Loucy (cell line): ENCODE measurements around the gene NAXD.
"Not testable (repeated sequence)": the region's sequence is repeated elsewhere in the genome, so short reads cannot be mapped to it uniquely, and the experiment has no call there.

ENCODE experiments used
- H2AFZ ChIP-seq: fragments of 200-600 bp; sonication (generic); 2 replicates; pipeline ENCODE4 v1.6.0; 2016; ENCODE audit warnings: antibody characterized with exemption, mild to moderate bottlenecking, low read length, moderate library complexity
- H3F3A ChIP-seq: fragments of 200-600 bp; 2 replicates; pipeline ENCODE4 v1.6.0; 2016; ENCODE audit warnings: antibody characterized with exemption, low read depth, mild to moderate bottlenecking
- H3K27me3 ChIP-seq: fragments of 200-600 bp; sonication (generic); 2 replicates; pipeline ENCODE4 v1.6.1; 2014; ENCODE audit warnings: low read length, mild to moderate bottlenecking; ENCODE audit not compliant: insufficient read depth, poor library complexity, severe bottlenecking
- H3K36me3 ChIP-seq: fragments of 200-600 bp; sonication (generic); 2 replicates; pipeline ENCODE4 v1.6.1; 2016; ENCODE audit warnings: low read length; ENCODE audit not compliant: insufficient read depth
- H3K4me1 ChIP-seq: fragments of 200-600 bp; sonication (generic); 2 replicates; pipeline ENCODE4 v1.5.1; 2014; ENCODE audit warnings: low read length, mild to moderate bottlenecking; ENCODE audit not compliant: insufficient read depth, poor library complexity, severe bottlenecking
- H3K4me2 ChIP-seq: fragments of 200-600 bp; sonication (generic); 2 replicates; pipeline ENCODE4 v1.6.0; 2014; ENCODE audit warnings: antibody characterized with exemption, low read length, low read depth, mild to moderate bottlenecking; ENCODE audit not compliant: poor library complexity, severe bottlenecking
- H3K4me3 ChIP-seq: fragments of 200-600 bp; sonication (generic); 2 replicates; pipeline ENCODE4 v1.5.1; 2014; ENCODE audit warnings: low read length, mild to moderate bottlenecking, mixed read lengths; ENCODE audit not compliant: poor library complexity, severe bottlenecking
- H3K79me2 ChIP-seq: fragments of 200-600 bp; sonication (generic); 2 replicates; pipeline ENCODE4 v1.6.1; 2014; ENCODE audit warnings: low read length; ENCODE audit not compliant: insufficient read depth
- H3K9ac ChIP-seq: fragments of 200-600 bp; sonication (generic); 2 replicates; pipeline ENCODE4 v1.6.0; 2014; ENCODE audit warnings: mild to moderate bottlenecking, low read depth, low read length, moderate library complexity; ENCODE audit not compliant: poor library complexity, severe bottlenecking
- H3K9me2 ChIP-seq: fragments of 200-600 bp; sonication (generic); replicated peaks from 2 replicates; pipeline ENCODE4 v1.6.1; 2016; ENCODE audit warnings: low read depth, low read length, mixed read lengths
- H3K9me3 ChIP-seq: fragments of 200-600 bp; sonication (generic); 2 replicates; pipeline ENCODE4 v1.6.1; 2014; ENCODE audit warnings: mild to moderate bottlenecking, antibody characterized with exemption, low read length, low read depth; ENCODE audit not compliant: insufficient read depth
- H4K20me1 ChIP-seq: fragments of 200-600 bp; sonication (generic); 2 replicates; pipeline ENCODE4 v1.6.0; 2014; ENCODE audit warnings: antibody characterized with exemption, low read length, mild to moderate bottlenecking; ENCODE audit not compliant: insufficient read depth, poor library complexity, severe bottlenecking
- EZH2phosphoT487 ChIP-seq: fragments of 200-600 bp; IDR thresholded peaks from 2 replicates; pipeline ENCODE4 v1.6.1; 2018; ENCODE audit warnings: antibody characterized with exemption, mild to moderate bottlenecking, moderate library complexity, borderline replicate concordance
- TF ChIP-seq, protein P1 (sequence below): fragments of 200-600 bp; sonication (generic); conservative IDR thresholded peaks from 2 replicates; pipeline ENCODE4 v1.5.1; 2014; ENCODE audit warnings: mild to moderate bottlenecking, antibody characterized with exemption, low read length

NAXD gene

DNA sequence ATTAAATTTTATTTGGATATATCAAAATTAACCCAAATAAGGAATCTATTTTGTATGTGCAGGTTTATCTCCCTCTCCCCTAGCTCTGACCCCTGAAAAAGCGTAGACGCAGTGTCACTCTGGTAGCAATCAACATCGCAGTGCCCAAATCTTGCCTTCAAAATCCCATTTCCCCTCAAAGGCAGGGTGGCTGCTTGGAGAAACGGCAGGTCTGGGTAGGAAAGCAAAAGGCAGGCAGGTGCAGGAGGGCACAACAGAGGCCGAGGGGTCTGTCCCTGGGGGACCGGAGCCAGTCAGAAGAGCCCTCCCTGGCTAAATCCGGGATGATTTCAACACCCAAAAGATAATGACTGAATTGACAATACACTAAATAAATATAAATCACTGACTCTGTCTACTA is 41.9 kb downstream of the NAXD start:
- TF ChIP-seq EZH2phosphoT487: no peak
- TF ChIP-seq, protein P1, sequence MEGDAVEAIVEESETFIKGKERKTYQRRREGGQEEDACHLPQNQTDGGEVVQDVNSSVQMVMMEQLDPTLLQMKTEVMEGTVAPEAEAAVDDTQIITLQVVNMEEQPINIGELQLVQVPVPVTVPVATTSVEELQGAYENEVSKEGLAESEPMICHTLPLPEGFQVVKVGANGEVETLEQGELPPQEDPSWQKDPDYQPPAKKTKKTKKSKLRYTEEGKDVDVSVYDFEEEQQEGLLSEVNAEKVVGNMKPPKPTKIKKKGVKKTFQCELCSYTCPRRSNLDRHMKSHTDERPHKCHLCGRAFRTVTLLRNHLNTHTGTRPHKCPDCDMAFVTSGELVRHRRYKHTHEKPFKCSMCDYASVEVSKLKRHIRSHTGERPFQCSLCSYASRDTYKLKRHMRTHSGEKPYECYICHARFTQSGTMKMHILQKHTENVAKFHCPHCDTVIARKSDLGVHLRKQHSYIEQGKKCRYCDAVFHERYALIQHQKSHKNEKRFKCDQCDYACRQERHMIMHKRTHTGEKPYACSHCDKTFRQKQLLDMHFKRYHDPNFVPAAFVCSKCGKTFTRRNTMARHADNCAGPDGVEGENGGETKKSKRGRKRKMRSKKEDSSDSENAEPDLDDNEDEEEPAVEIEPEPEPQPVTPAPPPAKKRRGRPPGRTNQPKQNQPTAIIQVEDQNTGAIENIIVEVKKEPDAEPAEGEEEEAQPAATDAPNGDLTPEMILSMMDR: no peak
- H4K20me1 ChIP-seq: peaks cover 17% of the 10 kb centered on the region
- H3K9ac ChIP-seq: no peak overlapping the region
- H3K4me1 ChIP-seq: peaks cover 8% of the 10 kb centered on the region
- no peaks in the 10 kb centered on the region for H3F3A ChIP-seq
- peaks cover 45% of the 10 kb centered on the region; the same call in 1 of the 2 replicates for H3K36me3 ChIP-seq
- H3K4me3 ChIP-seq: no peak overlapping the region
- H3K27me3 ChIP-seq: no peaks in the 10 kb centered on the region
- H2AFZ ChIP-seq: no peak overlapping the region
- no peaks in the 10 kb centered on the region; the same call in 1 of the 2 replicates for H3K79me2 ChIP-seq
- no peak overlapping the region for H3K4me2 ChIP-seq
- no peaks in the 10 kb centered on the region for H3K9me2 ChIP-seq
- no peaks in the 10 kb centered on the region; the same call in 1 of the 2 replicates for H3K9me3 ChIP-seq

DNA sequence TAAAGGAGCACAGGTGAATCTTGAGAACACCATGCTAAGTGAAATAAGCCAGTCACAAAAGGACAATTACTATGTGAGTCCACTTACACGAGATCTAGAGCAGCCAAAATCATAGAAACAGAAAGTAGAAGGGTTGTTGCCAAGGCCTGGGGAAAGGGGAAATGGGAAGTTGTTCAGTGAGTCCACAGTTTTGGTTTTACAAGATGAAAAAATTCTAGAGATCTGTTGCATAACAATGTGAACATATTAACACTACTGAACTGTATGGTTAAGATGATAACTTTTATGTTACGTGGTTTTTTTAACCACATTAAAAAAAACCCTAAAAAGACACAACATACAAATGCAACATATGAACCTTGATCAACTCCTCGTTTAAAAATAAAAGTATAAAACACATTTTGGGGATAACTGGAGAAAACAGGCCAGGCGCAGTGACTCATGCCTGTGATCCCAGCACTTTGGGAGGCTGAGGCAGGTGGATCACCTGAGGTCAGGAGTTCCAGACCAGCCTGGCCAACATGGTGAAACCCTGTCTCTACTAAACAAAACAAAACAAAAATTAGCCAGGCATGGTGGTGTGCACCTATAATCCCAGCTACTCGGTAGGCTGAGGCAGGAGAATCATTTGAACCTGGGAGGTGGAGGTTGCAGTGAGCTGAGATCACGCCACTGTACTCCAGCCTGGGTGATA is 43.0 kb downstream of the NAXD start:
- Histone ChIP-seq H4K20me1 (peaks cover 17% of the 10 kb centered on the region), H3K36me3 (peaks cover 57% of the 10 kb centered on the region; the same call in 1 of the 2 replicates), H3K4me2 (peak overlapping the region; percentile 1)
- not testable (repeated sequence) for H2AFZ ChIP-seq, H3K9me2 ChIP-seq, H3K4me3 ChIP-seq, H3F3A ChIP-seq, H3K9ac ChIP-seq, H3K9me3 ChIP-seq, H3K4me1 ChIP-seq, H3K79me2 ChIP-seq, H3K27me3 ChIP-seq

DNA sequence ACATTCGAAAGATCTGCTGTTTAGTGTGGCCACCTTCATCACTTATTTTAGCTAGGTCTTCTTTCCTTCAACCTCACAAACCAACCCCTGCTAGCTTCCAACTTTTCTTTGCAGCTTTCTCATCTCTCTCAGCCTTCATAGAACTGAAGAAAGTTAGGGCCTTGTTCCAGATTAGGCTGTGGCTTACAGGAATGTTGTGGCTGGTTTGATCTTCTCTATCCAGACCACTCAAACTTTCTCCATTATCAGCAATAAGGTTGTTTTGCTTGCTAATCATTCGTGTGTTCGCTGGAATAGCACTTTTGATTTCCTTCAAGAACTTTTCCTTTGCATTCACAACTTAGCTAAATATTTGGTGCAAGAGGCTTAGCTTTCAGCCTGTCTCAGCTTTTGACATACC is 45.9 kb downstream of the NAXD start:
- no peaks in the 10 kb centered on the region for H3F3A ChIP-seq
- no peaks in the 10 kb centered on the region; the same call in 1 of the 2 replicates for H3K9me3 ChIP-seq
- H3K4me1 ChIP-seq: peaks cover 8% of the 10 kb centered on the region
- H3K9me2 ChIP-seq: no peaks in the 10 kb centered on the region
- peaks cover 67% of the 10 kb centered on the region; the same call in 1 of the 2 replicates for H3K36me3 ChIP-seq
- H3K9ac ChIP-seq: no peak overlapping the region
- no peak overlapping the region for H2AFZ ChIP-seq
- H3K4me2 ChIP-seq: no peak overlapping the region
- H4K20me1 ChIP-seq: peaks cover 10% of the 10 kb centered on the region
- no peak overlapping the region for H3K4me3 ChIP-seq
- H3K79me2 ChIP-seq: no peaks in the 10 kb centered on the region; the same call in 1 of the 2 replicates
- H3K27me3 ChIP-seq: no peaks in the 10 kb centered on the region
- TF ChIP-seq, protein P1: no peak
- no peak for TF ChIP-seq EZH2phosphoT487

DNA sequence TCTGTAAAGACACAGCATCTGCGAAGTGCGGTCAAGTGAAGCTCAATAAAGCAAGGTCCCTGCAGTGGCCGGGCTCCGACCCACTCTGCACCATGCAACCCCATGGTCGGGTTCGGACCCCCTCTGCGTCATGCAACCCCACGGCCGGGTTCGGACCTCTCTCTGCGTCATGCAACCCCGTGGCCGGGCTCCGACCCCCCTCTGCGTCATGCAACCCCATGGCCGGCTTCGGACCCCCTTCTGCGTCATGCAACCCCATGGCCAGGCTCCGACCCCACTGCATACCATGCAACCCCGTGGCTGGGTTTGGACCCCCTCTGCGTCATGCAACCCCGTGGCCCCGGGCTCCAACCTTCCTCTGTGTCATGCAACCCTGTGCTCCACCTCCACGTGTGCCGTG is 46.7 kb downstream of the NAXD start:
- H3K9me3 ChIP-seq: no peaks in the 10 kb centered on the region; the same call in 1 of the 2 replicates
- no peak overlapping the region for H2AFZ ChIP-seq
- no peaks in the 10 kb centered on the region for H3F3A ChIP-seq
- peaks cover 8% of the 10 kb centered on the region for H3K4me1 ChIP-seq
- H3K4me3 ChIP-seq: no peak overlapping the region
- H3K9me2 ChIP-seq: no peaks in the 10 kb centered on the region
- H4K20me1 ChIP-seq: peaks cover 10% of the 10 kb centered on the region
- H3K79me2 ChIP-seq: no peaks in the 10 kb centered on the region
- no peak for TF ChIP-seq EZH2phosphoT487
- no peak overlapping the region for H3K9ac ChIP-seq
- no peaks in the 10 kb centered on the region for H3K27me3 ChIP-seq
- no peak overlapping the region for H3K4me2 ChIP-seq
- peaks cover 76% of the 10 kb centered on the region; the same call in 1 of the 2 replicates for H3K36me3 ChIP-seq
